SK-N-SH treated with all-trans-retinoic acid at 6 μM for 48 hours (cell line): ENCODE measurements around the gene PCBP3.
"Not testable (repeated sequence)": the region's sequence is repeated elsewhere in the genome, so short reads cannot be mapped to it uniquely, and the experiment has no call there.

Experiments used
- ATAC-seq: fragments of 200-7000 bp; cut with Tn5 transposase; 3 replicates; pipeline ENCODE4 v1.9.1; 2020; ENCODE audit warnings: mild to moderate bottlenecking, moderate library complexity
- BACH2 ChIP-seq: fragments of 250-450 bp; sonication (Bioruptor Pico); IDR thresholded peaks from 2 replicates; pipeline ENCODE4 v1.9.0; 2021; ENCODE audit warnings: mild to moderate bottlenecking, borderline replicate concordance
- CREB5 ChIP-seq: fragments of 250-450 bp; sonication (Bioruptor Pico); IDR thresholded peaks from 2 replicates; pipeline ENCODE4 v1.5.1; 2020; ENCODE audit warnings: low read depth, mild to moderate bottlenecking, moderate library complexity
- CSDC2 ChIP-seq: fragments of 250-450 bp; sonication (Bioruptor Pico); IDR thresholded peaks from 2 replicates; pipeline ENCODE4 v1.5.0; 2020; ENCODE audit warnings: mild to moderate bottlenecking, moderate library complexity
- CSRNP3 ChIP-seq: fragments of 250-450 bp; sonication (Bioruptor Pico); IDR thresholded peaks from 2 replicates; pipeline ENCODE4 v1.5.1; 2021; ENCODE audit warnings: mild to moderate bottlenecking, moderate library complexity
- GLIS3 ChIP-seq: fragments of 250-450 bp; sonication (Bioruptor Pico); IDR thresholded peaks from 2 replicates; pipeline ENCODE4 v1.5.0; 2020; ENCODE audit warnings: mild to moderate bottlenecking, moderate library complexity
- OSR1 ChIP-seq: fragments of 250-450 bp; sonication (Bioruptor Pico); IDR thresholded peaks from 2 replicates; pipeline ENCODE4 v1.8.0; 2022; ENCODE audit warnings: moderate library complexity, mild to moderate bottlenecking, inconsistent platforms
- PATZ1 ChIP-seq: fragments of 250-450 bp; sonication (Bioruptor Pico); IDR thresholded peaks from 2 replicates; pipeline ENCODE4 v1.8.0; 2020; ENCODE audit warnings: mild to moderate bottlenecking, moderate library complexity, borderline replicate concordance
- POU6F1 ChIP-seq: fragments of 250-450 bp; sonication (Bioruptor Pico); IDR thresholded peaks from 2 replicates; pipeline ENCODE4 v1.8.0; 2021; ENCODE audit warnings: low read depth, mild to moderate bottlenecking, moderate library complexity, borderline replicate concordance
- RARB ChIP-seq: fragments of 250-450 bp; sonication (Bioruptor Pico); IDR thresholded peaks from 2 replicates; pipeline ENCODE4 v1.8.0; 2021; ENCODE audit warnings: mild to moderate bottlenecking, moderate library complexity
- SNAI2 ChIP-seq: fragments of 250-450 bp; sonication (Bioruptor Pico); IDR thresholded peaks from 2 replicates; pipeline ENCODE4 v1.5.0; 2020; ENCODE audit warnings: mild to moderate bottlenecking, moderate library complexity
- TCF4 ChIP-seq: fragments of 250-450 bp; sonication (Bioruptor Pico); IDR thresholded peaks from 2 replicates; pipeline ENCODE4 v1.8.0; 2021; ENCODE audit warnings: mild to moderate bottlenecking, moderate library complexity, borderline replicate concordance
- TOX ChIP-seq: fragments of 250-450 bp; sonication (Bioruptor Pico); IDR thresholded peaks from 2 replicates; pipeline ENCODE4 v1.8.0; 2021; ENCODE audit warnings: mild to moderate bottlenecking, moderate library complexity, borderline replicate concordance
- TSHZ2 ChIP-seq: fragments of 250-450 bp; sonication (Bioruptor Pico); IDR thresholded peaks from 2 replicates; pipeline ENCODE4 v1.5.0; 2020; ENCODE audit warnings: mild to moderate bottlenecking, moderate library complexity
- ZC3H10 ChIP-seq: fragments of 250-450 bp; sonication (Bioruptor Pico); IDR thresholded peaks from 2 replicates; pipeline ENCODE4 v1.5.1; 2021; ENCODE audit warnings: mild to moderate bottlenecking, moderate library complexity
- ZFP3 ChIP-seq: fragments of 250-450 bp; sonication (Bioruptor Pico); IDR thresholded peaks from 2 replicates; pipeline ENCODE4 v1.5.0; 2020; ENCODE audit warnings: mild to moderate bottlenecking, moderate library complexity
- ZFP30 ChIP-seq: fragments of 450-650 bp; formaldehyde crosslinking; IDR thresholded peaks from 2 replicates; pipeline ENCODE4 v1.5.0; 2022; ENCODE audit warnings: mild to moderate bottlenecking, moderate library complexity
- ZNF70 ChIP-seq: fragments of 450-650 bp; formaldehyde crosslinking; IDR thresholded peaks from 2 replicates; pipeline ENCODE4 v1.5.0; 2020; ENCODE audit warnings: mild to moderate bottlenecking, moderate library complexity
- ZNF8 ChIP-seq: fragments of 450-650 bp; formaldehyde crosslinking; IDR thresholded peaks from 2 replicates; pipeline ENCODE4 v1.5.0; 2020; ENCODE audit warnings: mild to moderate bottlenecking, moderate library complexity

Gene PCBP3

GRCh38 chr21:45620201-45620923, 23.2 kb upstream of the PCBP3 start:
- ATAC-seq: no peak

GRCh38 chr21:45621435-45622331, 21.8 kb upstream of the PCBP3 start:
- not testable (repeated sequence) for ATAC-seq

More at GRCh38 chr21:45620201-45620923, 23.2 kb upstream of the PCBP3 start:
- TF ChIP-seq OSR1 (no peak), SNAI2 (CRISPR knock-in tag) (no peak), ZFP3 (CRISPR knock-in tag) (no peak), CSDC2 (CRISPR knock-in tag) (no peak), GLIS3 (CRISPR knock-in tag) (no peak), ZNF70 (no peak), BACH2 (CRISPR knock-in tag) (no peak), TOX (CRISPR knock-in tag) (no peak), TSHZ2 (no peak), POU6F1 (CRISPR knock-in tag) (no peak), CSRNP3 (CRISPR knock-in tag) (no peak), TCF4 (CRISPR knock-in tag) (no peak), PATZ1 (CRISPR knock-in tag) (no peak), RARB (no peak), ZFP30 (no peak), CREB5 (no peak), ZC3H10 (CRISPR knock-in tag) (no peak)
- TF ChIP-seq, all 23 proteins: peak for 0

- ATAC-seq: no peak
- TF ChIP-seq ZFP3 (CRISPR knock-in tag) (no peak), GLIS3 (CRISPR knock-in tag) (no peak), OSR1 (no peak), PATZ1 (CRISPR knock-in tag) (no peak), ZNF8 (CRISPR knock-in tag) (no peak), TSHZ2 (no peak), TOX (CRISPR knock-in tag) (no peak), CREB5 (no peak), SNAI2 (CRISPR knock-in tag) (no peak)
Observed at GRCh38 chr21:45622416-45623097, 21.0 kb upstream of the PCBP3 start.
